ENCODE results near the gene MS4A5.
"Not testable (repeated sequence)": the region's sequence is repeated elsewhere in the genome, so short reads cannot be mapped to it uniquely, and the experiment has no call there.

MS4A5 gene, protein sequence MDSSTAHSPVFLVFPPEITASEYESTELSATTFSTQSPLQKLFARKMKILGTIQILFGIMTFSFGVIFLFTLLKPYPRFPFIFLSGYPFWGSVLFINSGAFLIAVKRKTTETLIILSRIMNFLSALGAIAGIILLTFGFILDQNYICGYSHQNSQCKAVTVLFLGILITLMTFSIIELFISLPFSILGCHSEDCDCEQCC

DNA sequence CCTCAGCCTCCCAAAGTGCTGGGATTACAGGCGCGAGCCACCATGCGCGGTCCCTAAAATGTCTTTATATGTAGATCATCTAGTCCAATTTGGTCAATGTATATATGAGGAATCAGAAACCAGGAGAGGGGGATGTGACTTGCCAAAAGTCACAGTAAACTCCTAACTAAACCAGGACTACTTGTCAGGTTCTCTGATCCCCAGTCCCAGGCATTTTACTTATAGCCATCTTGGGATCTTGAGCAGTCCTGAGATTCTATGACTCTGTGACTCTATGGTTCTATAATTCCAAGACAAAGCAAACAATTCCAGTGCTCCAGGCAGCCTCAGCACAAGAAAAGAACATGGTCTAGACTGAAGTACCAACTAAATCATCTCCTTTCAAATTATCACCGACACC, at the start of gene MS4A5:
Gene MS4A5 (plus strand): TSS at position 301 of the 400 bp plus-strand sequence. CDS start 103 bp downstream, outside the sequence.
- no peak for DNase-seq

DNA sequence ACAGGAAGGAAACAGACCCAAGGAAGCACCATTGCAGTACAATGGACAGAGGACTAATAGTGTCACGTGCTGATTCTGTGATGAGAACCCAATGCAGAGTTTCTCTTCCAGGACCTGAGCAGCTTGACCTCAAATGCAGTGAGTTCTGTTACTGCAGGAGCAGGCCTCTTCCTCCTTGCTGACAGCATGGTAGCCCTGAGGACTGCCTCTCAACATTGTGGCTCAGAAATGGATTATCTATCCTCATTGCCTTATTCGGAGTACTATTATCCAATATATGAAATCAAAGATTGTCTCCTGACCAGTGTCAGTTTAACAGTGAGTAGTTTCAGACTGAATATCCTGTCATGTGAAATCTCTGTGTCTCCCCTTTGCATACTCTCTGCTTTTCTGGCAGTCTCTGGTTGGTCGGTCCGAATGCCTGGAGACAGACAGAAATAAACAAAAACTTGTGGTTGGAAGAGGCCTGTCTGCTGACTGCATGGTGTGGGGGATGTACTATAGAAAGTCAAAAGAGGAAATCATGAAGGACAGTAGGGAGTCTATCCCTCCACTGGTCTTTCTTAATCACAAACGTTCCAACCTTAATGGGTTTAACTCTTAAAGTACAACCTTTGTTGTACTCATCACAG, 40.0 kb upstream of the MS4A5 start:
- DNase-seq: peak; percentile 91

DNA sequence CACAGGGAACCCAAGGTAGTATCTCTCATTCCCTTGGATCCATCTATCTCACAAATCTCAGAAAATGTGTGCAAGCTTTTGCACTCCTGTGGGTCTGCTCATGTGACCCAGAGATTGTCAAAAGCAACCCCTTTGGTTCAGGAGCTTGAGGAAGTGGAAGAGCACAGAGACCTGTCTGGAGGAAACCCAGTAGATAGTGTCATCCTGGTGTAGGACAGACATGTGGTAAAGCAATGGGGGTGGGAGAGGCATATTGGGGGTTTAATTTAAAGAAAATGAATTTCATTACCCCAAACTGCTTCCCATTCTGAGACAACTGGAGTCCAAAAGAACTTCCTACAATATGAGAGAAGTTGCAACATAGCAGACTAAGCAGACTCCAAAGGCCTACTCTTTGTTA, 39.0 kb upstream of the MS4A5 start:
- peak; percentile 50 for DNase-seq

DNA sequence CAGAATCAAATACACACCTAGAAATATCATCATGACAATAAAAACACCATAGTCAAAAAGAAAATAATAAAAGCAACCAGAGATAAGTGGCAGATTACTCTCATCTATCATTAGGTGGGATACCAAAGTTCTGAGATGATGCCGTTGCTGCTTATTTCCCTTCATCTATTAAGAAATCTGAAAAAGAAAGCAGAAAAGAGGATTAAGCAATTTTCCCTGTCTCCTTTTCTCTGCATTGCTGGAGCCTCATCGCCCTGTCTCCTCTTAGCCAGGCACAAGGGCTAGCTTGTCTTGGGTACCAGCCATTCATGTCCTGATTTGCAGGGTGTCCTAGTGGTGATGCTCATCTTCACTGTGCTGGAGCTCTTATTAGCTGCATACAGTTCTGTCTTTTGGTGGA, 37.0 kb upstream of the MS4A5 start:
- DNase-seq: peak; percentile 73

DNA sequence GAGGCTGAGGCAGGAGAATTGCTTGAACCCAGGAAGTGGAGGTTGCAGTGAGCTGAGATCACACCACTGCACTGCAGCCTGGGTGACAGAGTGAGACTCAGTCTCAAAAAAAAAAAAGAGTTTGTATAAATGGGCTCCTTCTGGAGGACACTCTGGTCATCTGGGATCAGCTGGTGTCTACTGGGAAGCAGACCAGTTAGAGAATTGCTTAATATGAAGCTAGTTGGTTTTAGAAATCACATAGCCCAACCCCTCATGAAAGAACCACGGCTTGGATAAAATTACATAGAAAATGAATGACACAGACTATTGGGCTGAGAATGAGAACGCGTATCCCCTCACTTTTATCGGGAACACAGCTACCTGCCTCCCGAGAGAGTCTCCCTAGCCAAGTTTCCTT, 36.4 kb upstream of the MS4A5 start:
- peak; percentile 57 for DNase-seq

DNA sequence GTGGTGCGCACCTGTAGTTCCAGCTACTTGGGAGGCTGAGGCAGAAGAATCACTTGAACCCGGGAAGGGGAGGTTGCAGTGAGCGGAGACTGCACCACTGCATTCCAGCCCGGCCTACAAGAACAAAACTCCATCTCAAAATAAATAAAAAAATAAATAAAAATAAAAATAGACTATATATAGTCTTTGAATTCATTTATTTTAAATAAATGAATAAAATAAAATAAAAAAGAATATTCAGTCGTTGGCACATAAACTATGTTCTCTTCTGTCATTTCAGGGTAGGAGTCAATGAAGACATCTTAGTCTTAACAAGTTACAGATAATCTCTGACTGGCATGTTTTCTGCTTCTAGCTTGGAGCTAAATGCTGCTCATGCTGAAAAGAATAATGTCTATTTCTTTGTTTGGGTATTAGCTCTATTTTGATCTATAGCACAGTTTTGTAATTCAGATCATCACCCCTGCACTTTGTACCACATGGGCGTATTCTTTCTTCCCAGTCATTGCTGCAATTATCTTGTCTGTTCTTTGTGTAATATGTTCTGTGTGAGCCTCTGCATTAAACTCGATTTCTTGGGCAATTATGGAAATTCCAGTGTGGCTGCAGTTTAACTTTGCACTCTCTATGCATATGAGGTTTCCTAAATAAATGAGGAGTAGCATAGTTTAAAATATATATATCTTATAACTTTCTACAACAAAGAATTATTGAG, 34.5 kb upstream of the MS4A5 start:
- DNase-seq: peak; percentile 96

DNA sequence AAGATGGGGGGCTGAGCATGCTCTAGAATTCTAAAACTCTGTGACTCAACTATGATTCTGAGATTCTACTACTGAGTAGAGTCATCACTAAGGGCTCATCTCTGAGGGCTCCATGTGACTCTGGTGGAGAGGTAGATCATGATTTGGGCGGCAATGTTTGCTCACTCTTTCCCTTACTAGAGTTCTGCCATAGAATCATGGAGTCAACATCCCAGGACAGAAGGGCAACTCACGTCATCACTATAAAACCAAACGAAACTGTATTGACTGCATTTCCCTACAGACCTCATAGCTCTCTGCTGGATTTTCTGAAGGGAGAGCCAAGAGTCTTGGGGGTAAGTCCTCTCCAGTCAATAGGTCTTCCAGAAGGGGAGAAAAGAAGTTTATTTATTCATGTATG, 33.0 kb upstream of the MS4A5 start, which contains the start of gene MS4A14:
Gene MS4A14 (plus strand): TSS at position 78 of the 400 bp plus-strand sequence. CDS start 120 bp downstream, at position 198.
- DNase-seq: peak; percentile 88

DNA sequence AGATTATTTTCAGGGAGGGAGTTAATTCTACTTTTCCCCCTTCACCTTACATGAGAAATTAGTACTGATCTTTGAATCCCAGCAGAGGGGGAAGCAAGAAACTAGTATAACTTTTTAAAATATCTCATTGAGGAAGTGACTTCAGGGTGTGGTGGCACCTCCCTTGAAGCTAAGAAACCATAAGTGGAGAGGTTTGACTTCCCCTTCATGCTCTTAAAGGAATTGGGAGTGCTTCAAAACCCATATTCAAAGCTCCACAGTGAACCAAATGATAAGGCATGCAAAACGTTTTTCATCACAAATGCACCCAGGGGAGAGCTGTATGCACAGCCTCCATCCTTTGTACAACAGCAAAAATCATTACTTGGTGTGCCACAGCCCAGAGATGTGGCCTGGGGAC, 32.6 kb upstream of the MS4A5 start:
- peak; percentile 86 for DNase-seq

DNA sequence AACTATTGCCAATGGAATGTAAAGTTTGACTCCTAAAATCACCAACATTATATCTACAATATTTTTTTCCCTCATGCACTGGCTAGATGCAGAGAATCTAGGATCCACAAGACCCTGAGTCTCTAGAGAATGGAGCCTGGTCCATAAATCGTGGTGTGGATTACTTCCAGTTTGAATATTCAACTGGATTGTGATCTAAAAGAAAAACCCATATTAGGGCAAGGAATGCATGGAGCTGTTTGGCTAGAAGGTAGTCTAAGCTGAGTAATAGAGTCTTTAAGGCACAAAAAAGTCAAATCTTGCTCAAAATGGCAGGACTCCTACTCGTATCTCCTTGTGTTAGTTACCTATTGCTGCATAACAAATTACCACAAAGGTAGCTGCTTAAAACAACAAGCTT, 9.4 kb upstream of the MS4A5 start:
- DNase-seq: no peak

DNA sequence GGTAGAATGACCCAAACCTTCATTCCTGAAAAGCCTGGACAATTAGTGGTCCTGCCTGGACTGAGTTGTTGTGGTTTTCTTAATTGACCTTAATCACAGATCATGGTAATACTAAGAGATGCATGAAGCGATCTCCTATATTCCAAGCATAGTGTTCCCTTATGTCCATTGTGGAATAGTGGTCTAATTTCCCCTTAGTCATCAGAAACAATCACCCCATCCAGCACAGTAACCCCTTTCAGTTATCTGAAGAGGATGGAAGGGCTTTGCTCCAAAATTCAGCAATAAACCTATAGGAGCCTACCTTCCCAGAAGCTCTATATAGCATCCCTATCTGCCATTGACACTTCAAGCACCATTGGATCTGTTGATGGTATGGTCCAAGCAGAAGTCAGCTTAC, 6.8 kb upstream of the MS4A5 start:
- DNase-seq: no peak

DNA sequence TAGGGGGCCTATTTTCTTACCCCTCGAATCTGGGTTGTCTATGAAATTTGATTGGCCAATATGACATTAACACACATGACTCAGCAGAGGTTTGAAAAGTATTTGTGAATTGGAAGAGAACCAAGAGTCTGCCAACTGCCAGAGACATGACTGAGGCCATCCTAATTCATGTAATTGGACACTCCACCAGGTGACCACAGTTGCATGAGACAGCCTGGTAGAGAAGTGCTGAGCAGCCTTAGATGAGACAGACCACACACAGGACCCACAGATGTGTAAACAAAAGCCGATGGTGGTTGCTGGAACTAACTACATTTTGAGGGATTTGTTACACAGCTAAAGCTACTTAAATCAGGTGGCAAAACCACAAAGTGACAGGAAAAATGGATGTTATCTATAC, 855 bp upstream of the MS4A5 start:
- DNase-seq: no peak

DNA sequence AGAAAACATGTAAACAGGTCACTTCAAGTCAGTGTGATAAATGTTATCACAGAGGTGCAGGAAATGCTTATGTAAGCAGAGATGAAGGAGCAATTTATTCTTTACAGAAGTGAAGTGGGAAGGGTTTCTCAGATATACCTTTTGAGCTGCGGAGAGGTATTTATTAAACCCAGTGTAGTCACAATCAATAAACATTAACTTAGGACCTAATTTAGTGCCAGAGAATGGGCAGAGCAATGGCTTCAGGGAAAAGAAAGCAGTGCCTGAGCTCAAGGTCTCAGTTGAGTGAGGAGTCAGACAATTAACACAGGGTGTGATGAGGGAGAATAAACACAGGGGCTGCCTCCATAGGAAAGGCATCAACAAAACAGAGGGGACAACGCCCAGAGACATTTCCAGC, 1.9 kb downstream of the MS4A5 start:
- no peak for DNase-seq

DNA sequence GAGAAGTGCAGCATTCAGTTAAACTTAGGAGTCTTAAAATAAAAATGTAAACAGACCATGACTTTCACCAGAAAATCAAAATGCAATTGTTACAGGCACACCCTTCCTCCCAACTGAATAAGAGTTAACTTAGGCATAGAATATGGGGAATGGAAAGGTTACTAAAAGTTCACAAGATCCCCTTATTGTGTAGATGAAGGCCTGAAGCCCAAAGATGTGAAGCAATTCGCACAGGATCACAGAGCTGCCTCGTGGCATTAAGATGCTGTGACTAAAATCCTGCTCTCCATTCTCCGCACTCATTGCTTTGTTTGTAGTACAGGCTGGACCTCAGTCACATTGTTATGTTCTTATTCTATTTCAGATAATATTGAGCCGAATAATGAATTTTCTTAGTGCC, 4.0 kb downstream of the MS4A5 start:
- DNase-seq: peak; percentile 10

DNA sequence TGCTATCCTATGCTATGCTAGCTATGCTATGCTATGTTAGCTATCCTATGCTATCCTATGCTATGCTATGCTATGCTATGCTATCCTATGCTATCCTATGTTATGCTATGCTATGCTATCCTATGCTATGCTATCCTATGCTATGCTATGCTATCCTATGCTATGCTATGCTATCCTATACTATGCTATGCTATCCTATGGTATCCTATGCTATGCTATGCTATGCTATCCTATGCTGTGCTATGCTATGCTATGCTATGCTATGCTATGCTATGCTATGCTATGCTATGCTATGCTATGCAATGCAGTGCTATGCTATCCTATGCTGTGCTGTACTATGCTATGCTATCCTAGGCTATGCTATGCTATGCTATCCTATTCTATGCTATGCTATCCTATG, 17.7 kb downstream of the MS4A5 start:
- no peak for DNase-seq

DNA sequence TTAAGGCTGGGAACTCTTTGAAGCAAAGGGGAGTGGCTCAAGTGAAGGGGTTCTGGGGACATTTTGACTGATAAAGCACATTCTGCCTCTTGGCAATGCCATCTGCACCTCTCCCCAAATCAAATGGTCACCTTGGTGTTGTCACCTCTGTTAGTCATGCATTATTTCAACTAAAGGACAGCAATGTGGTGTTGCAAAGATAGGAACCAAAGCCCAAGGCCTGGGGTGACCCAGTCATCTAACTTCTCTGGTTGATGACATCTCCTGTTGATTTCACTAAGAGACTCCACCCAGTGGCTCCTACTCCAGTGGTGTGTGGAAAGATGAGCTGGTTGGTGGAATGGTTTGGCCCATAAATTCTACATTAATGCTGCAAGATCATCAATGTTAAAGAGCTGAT, 18.5 kb downstream of the MS4A5 start:
- peak; percentile 65 for DNase-seq

DNA sequence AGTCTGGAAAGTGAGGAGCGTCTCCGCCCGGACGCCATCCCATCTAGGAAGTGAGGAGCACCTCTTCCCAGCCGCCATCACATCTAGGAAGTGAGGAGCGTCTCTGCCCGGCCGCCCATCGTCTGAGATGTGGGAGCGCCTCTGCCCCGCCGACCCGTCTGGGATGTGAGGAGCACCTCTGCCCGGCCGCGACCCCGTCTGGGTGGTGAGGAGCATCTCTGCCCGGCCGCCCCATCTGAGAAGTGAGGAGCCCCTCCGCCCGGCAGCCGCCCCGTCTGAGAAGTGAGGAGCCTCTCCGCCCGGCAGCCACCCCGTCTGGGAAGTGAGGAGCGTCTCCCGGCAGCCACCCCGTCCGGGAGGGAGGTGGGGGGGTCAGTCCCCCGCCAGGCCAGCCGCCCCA, 21.8 kb downstream of the MS4A5 start:
- not testable (repeated sequence) for DNase-seq

DNA sequence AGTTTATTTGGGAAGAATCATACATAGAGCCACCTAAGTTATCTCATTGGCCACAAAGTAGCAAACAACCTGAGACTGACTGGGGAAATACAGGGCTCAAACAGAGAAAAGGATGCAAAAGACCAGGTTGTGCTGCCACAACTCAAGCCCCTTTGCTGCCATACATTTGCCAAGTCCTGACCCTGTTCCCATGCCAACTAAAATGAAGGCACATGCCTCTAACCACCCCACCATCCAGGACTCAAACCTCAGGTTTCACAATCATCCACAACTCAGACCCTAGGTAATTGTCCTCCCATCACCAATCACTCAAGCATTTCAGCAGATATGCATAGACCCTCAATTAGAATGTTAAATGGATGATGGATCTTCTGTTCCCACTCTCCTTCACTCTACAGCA, 24.8 kb downstream of the MS4A5 start:
- DNase-seq: no peak

DNA sequence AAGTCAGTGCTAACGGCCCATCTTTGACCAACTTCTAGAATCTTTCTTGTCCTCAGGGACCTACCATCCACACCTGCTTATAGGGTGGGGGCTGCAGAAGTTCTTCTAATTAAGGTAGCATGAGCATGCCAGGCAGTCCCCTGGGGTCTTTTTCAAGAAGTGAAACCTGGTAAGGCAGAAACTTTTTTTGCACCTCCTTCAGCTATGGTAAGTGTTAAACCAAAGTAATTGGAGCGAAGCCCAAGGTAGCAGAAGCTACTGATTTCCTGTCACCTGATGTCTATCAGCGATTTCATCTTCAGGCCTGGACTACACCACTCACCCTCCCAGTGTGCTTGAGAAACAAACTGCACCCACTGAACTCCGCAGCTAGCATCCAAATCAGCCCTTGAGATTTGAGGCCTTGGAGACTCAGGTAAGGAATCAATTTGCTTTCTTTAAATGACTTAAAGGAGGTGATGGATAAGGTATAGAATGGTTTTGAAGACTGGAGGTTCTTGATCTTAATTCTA, 26.2 kb downstream of the MS4A5 start, which contains the start of gene MS4A1:
Gene MS4A1 (plus strand): TSS at position 317 of the 512 bp plus-strand sequence. CDS start 6,528 bp downstream, outside the sequence.
- DNase-seq: no peak

DNA sequence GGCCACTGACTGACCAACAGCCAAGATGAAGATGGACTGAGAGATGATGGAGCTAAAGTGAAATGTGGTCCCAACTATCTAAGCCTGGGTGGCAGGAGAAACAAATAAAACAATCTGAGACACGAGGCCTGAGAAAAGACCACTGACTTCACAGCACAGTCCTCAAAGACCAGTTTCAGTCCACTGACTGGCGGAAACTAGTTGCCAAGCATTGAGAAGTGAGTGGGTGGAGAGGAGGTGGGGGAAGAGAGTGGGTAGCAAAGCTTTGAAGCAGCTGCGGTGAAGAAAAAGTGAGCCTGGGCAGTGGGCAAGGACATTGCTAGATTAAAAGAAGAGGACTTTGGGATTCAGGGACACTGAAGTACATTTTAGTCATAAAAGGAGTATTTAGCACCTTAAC, 28.2 kb downstream of the MS4A5 start:
- DNase-seq: no peak

DNA sequence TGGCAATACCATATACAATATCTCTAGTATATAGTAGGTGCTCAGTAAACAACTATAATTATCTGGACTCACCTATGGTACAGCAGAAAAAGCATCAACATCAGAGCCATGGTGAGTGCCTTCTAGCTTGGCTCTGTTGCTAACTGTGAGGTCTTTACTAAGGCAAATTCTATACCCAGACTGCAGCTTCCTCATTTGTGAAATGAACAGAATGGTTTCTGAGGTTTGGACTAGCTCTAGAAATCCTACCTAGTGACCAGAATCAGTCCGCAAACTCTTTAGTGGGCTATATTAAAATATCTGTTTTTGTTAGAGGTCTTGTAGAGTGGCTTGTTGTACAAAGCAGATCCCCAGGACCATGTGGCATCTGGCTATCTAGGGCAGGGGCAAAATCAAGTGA, 30.0 kb downstream of the MS4A5 start:
- no peak for DNase-seq

DNA sequence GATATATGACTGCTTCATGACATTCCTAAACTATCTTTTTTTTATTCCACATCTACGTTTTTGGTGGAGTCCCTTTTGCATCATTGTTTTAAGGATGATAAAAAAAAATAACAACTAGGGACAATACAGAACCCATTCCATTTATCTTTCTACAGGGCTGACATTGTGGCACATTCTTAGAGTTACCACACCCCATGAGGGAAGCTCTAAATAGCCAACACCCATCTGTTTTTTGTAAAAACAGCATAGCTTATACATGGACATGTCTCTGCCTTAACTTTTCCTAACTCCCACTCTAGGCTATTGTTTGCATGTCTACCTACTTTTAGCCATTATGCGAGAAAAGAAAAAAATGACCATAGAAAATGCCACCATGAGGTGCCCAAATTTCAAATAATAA, 39.5 kb downstream of the MS4A5 start:
- no peak for DNase-seq

DNA sequence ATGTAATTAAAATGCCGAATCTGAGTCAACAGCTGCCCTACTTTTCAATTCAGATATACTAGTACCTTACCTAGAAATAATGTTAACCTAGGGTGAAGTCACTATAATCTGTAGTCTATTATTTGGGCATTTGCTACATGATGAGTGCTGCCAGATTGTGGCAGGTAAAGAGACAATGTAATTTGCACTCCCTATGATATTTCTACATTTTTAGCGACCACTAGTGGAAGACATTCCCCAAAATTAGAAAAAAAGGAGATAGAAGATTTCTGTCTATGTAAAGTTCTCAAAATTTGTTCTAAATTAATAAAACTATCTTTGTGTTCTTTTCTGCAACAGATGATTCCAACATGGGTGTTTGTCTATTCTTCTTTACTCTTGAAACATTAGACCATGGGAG, 40.4 kb downstream of the MS4A5 start:
- no peak for DNase-seq

DNA sequence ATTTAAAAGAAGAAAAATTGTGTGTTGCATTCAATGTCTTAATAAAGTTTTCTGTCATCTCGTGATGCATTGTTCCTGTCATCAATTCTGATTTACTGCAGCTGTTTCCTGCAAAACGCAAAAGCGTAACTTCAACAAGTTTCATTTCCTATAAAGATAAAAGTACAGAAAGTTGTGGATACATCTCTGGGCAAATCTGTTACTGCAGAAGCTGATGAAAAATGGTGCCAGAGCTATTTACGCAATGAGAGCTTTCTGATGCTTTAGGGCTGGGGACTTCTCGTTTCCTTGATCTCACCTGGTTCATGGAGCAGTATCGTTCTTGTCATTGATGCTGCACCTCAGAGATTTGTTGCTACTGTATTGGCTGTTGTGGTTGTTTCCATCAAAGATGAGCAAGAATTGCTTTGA, 47.7 kb downstream of the MS4A5 start:
- peak; percentile 59 for DNase-seq

DNA sequence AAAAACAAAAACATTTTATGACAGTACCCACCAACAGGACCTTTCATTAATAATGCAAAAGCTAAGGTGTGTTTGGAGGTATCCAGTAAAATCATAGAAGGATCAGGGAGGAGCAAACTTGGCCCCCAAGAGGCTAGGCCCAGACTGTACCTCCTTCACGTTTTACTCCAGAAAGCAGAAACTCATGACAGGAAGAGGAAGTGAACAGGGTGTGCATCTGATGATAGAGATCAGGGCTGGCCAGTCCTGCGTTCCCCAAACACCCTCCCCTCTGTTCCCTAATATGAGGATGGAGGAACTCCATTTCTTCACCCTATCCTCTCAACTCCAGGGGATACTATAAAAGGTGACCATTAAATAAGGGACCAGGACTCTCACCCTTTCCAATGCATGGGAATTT, 53.0 kb downstream of the MS4A5 start:
- peak; percentile 47 for DNase-seq

Data from inflammatory macrophage treated with lipopolysaccharide for 4 hours (primary cell).